Measurements from ENCODE around the gene RASSF4. TPM values are rescaled to one million over a fixed set of nuclear protein-coding genes. Genes with fewer than 3 reads are reported as not detected.

Gene RASSF4
- total RNA-seq, 4 donors from 2014 or later: 23.5 to 57.7 (median 31.6) TPM

DNA sequence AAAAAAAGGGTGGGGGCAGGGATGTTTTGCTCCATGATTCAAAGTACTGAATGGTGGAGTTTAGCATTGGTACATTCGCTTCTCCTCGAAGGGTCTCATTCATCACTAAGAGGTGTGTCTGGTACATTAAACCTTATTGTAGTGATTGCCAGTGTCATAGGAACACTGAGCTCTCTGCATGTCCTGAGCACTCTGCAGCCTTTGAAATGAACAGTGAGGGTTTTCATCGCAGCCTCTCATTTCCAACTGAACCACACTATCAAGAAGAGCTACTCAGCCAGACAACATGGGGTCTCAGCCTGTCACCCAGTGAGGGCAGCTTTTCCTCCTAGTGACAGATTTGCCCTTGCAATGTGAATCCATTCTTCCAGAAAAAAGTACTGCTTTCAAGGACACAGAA, 26.6 kb downstream of the RASSF4 start:
- no peak for ATAC-seq
- no peaks in the 10 kb centered on the region for H3K9me3 ChIP-seq
- peaks cover 0 to 74% (median 50%) of the 10 kb centered on the region in 3 donors for H3K4me1 ChIP-seq
- WGBS, 2 donors (ENCODE audit: low coverage in 1 of 2): 75 to 83% methylated on average over 2 to 3 of the region's 3 CpGs
- no peaks in the 10 kb centered on the region for H3K27me3 ChIP-seq
- peaks cover 0 to 80% of the 10 kb centered on the region in 2 donors for H3K36me3 ChIP-seq
- TF ChIP-seq POLR2AphosphoS5 (IDR thresholded peaks at IDR 0.05): no peak
- TF ChIP-seq, protein P1, sequence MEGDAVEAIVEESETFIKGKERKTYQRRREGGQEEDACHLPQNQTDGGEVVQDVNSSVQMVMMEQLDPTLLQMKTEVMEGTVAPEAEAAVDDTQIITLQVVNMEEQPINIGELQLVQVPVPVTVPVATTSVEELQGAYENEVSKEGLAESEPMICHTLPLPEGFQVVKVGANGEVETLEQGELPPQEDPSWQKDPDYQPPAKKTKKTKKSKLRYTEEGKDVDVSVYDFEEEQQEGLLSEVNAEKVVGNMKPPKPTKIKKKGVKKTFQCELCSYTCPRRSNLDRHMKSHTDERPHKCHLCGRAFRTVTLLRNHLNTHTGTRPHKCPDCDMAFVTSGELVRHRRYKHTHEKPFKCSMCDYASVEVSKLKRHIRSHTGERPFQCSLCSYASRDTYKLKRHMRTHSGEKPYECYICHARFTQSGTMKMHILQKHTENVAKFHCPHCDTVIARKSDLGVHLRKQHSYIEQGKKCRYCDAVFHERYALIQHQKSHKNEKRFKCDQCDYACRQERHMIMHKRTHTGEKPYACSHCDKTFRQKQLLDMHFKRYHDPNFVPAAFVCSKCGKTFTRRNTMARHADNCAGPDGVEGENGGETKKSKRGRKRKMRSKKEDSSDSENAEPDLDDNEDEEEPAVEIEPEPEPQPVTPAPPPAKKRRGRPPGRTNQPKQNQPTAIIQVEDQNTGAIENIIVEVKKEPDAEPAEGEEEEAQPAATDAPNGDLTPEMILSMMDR (IDR thresholded peaks at IDR 0.05): no peak
- no peak for TF ChIP-seq EP300 (IDR thresholded peaks at IDR 0.05)
- no peak for TF ChIP-seq POLR2A (IDR thresholded peaks at IDR 0.05)
- H3K4me3 ChIP-seq: no peak overlapping the region
- H3K27ac ChIP-seq: peak overlapping the region in 3 of 4 donors; percentile 60 to 93 (median 90)

DNA sequence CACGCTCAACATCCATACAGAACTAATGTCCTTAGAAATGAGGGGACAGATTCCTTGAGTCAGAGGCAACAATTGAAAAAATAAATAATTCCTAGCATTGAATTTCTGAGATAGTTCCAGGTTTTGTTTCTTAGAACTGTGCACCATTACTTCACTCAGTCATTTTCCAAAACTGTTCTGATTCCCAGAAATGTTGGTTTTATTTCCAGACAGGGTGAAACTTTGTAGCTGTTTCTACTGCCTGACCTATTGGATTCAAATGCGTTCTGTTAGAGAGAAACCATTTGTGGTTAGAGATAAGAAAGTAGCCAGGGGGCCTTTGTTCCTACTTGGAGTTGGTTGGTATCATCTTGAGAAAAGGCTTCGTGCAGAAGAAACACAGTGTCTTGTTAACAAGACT, 27.1 kb downstream of the RASSF4 start:
- ATAC-seq: peak; percentile 54
- H3K4me1 ChIP-seq: peaks cover 0 to 74% (median 52%) of the 10 kb centered on the region in 3 donors
- no peaks in the 10 kb centered on the region for H3K9me3 ChIP-seq
- WGBS, 2 donors (ENCODE audit: low coverage in 1 of 2): 49 to 62% methylated on average over 3 of the region's 3 CpGs
- no peaks in the 10 kb centered on the region for H3K27me3 ChIP-seq
- peak overlapping the region in 3 of 4 donors; percentile 60 to 93 (median 90) for H3K27ac ChIP-seq
- H3K36me3 ChIP-seq: peaks cover 0 to 85% of the 10 kb centered on the region in 2 donors
- no peak for TF ChIP-seq EP300 (IDR thresholded peaks at IDR 0.05)
- peak; percentile 13 for TF ChIP-seq POLR2AphosphoS5 (IDR thresholded peaks at IDR 0.05)
- H3K4me3 ChIP-seq: no peak overlapping the region

DNA sequence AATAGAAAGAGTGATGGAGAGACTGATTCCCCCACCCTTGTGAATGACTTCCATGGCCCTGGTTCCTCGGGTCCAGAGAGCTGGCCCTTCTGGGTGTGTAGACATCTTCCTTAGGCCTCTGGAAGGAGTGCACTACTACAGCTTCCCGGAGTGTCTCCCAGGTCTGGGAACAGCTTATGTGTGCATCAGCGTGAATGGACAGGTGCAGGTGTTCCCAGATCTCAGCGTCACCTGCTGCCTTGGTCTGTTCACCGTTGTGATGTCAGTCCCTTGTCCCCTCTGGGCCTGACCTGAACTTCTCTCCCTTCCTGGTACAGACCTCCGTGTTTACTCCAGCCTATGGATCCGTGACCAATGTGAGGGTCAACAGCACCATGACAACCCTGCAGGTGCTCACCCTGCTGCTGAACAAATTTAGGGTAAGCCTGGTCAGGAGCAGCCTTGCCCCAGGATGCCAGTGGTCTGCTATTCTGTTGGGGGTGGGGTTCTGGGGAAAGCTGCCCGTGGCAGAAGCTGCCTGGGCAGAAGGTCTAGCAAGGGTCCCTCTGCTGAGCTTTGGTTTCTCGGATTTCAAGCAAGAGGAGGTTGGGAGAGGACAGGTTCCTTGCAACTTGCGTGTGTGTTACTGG, 29.5 kb downstream of the RASSF4 start:
- Histone ChIP-seq H3K27ac (peak overlapping the region in 3 of 4 donors; percentile 64 to 95 (median 94)), H3K36me3 (peaks cover 0 to 87% of the 10 kb centered on the region in 2 donors), H3K27me3 (no peaks in the 10 kb centered on the region), H3K4me1 (peaks cover 0 to 74% (median 39%) of the 10 kb centered on the region in 3 donors), H3K9me3 (no peaks in the 10 kb centered on the region), H3K4me3 (no peak overlapping the region)
- TF ChIP-seq POLR2AphosphoS5 (IDR thresholded peaks at IDR 0.05) (no peak), EP300 (IDR thresholded peaks at IDR 0.05) (no peak), POLR2A (IDR thresholded peaks at IDR 0.05) (no peak)
- TF ChIP-seq, protein P1 (IDR thresholded peaks at IDR 0.05): no peak
- no peak for ATAC-seq
- 80 to 92% methylated on average over 1 to 6 of the region's 10 CpGs for WGBS, 2 donors (ENCODE audit: low coverage in 1 of 2)

DNA sequence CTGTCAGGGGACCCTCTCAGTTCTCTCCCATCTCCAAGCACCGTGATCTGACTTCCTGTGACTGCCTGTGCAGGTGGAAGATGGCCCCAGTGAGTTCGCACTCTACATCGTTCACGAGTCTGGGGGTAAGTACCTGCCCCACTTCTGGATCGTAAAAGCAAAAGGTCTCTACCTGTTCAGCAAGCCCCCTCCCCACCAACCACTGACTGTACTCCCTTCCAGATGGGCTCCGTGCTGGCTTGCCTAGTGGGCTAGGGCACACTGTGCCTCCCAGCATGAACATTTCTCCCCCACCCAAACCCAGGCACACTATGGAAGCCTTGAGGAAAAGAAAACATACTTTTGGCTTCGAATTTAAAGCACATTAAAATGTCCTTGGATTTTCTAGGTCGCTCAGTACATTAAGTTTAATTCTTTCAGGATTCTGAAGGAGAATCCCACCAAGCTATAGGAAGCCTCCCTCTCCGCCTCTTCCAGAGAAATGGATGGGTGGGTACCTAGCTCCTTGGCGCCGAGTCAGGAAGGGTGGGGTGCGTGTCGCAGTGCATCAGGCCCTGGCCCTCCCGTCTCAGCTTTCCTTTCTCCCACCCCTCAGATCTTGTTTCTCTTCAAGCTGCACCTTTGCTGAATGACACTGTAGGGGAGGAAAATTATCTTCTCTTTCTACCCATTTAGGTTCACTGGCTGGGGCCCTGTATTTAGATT, 30.1 kb downstream of the RASSF4 start:
- 59 to 70% methylated on average over 9 to 14 of the region's 14 CpGs for WGBS, 2 donors (ENCODE audit: low coverage in 1 of 2)
- no peak for ATAC-seq
- H3K36me3 ChIP-seq: peaks cover 0 to 80% of the 10 kb centered on the region in 2 donors

DNA sequence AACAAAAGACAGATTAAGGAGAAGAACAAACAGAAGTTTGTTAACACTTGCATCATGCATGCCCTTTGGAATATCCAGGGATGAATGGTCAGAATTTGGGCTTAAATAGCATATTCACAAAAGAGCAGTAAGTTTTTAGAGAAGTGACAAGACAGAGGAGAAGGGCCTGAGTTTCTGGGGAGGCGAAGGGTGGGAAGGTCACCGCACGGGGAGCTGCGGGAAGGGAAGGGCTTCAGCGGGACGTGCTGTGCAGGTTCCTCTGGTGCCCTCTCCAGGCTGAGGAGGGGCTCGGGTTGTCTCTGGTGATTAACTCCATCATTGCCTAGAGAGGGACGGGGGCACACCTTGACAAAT, 30.7 kb downstream of the RASSF4 start:
- ATAC-seq: no peak

More for the DNA sequence above, 30.1 kb downstream of the RASSF4 start:
- no peaks in the 10 kb centered on the region for H3K9me3 ChIP-seq
- H3K4me1 ChIP-seq: peaks cover 0 to 74% (median 33%) of the 10 kb centered on the region in 3 donors
- H3K27me3 ChIP-seq: no peaks in the 10 kb centered on the region
- H3K4me3 ChIP-seq: no peak overlapping the region
- TF ChIP-seq, protein P1 (IDR thresholded peaks at IDR 0.05): no peak
- TF ChIP-seq POLR2A (IDR thresholded peaks at IDR 0.05): no peak
- TF ChIP-seq EP300 (IDR thresholded peaks at IDR 0.05): no peak
- no peak for TF ChIP-seq POLR2AphosphoS5 (IDR thresholded peaks at IDR 0.05)
- H3K27ac ChIP-seq: peak overlapping the region in 3 of 4 donors; percentile 64 to 95 (median 94)

More for the DNA sequence above, 30.7 kb downstream of the RASSF4 start:
- H3K4me3 ChIP-seq: no peak overlapping the region
- peaks cover 0 to 74% (median 33%) of the 10 kb centered on the region in 3 donors for H3K4me1 ChIP-seq
- H3K27ac ChIP-seq: peak overlapping the region in 3 of 4 donors; percentile 64 to 95 (median 94)
- peaks cover 0 to 75% of the 10 kb centered on the region in 2 donors for H3K36me3 ChIP-seq
- TF ChIP-seq EP300 (IDR thresholded peaks at IDR 0.05) (no peak), POLR2A (IDR thresholded peaks at IDR 0.05) (no peak)
- TF ChIP-seq, protein P1 (IDR thresholded peaks at IDR 0.05): peak in 2 of 4 experiments; percentile 12 to 25
- H3K27me3 ChIP-seq: no peaks in the 10 kb centered on the region
- WGBS, 2 donors (ENCODE audit: low coverage in 1 of 2): 26 to 67% methylated on average over 6 to 8 of the region's 8 CpGs
- no peaks in the 10 kb centered on the region for H3K9me3 ChIP-seq
